SK-N-DZ (cell line): Measurements from ENCODE around the gene ZBTB12.
"Not testable (repeated sequence)": the region's sequence is repeated elsewhere in the genome, so short reads cannot be mapped to it uniquely, and the experiment has no call there.

Experiments used
- DNase-seq: peaks from one replicate; pipeline ENCODE4 v3.0.0-alpha.2; 2015; ENCODE audit warnings: low spot score

Gene ZBTB12

GRCh38 chr6:31874836-31875572 is 26.9 kb downstream of the ZBTB12 start:
- no peak for DNase-seq

GRCh38 chr6:31874084-31874670 is 27.7 kb downstream of the ZBTB12 start:
- no peak for DNase-seq

GRCh38 chr6:31871046-31871659 is 30.7 kb downstream of the ZBTB12 start:
- no peak for DNase-seq

- peak; percentile 35 for DNase-seq
These were observed 31.4 kb downstream of the ZBTB12 start for GRCh38 chr6:31870385-31870921.

- DNase-seq = no peak
These were observed 32.5 kb downstream of the ZBTB12 start for GRCh38 chr6:31869343-31869742.

- not testable (repeated sequence) for DNase-seq
These were observed 33.3 kb downstream of the ZBTB12 start for GRCh38 chr6:31868658-31868971.

GRCh38 chr6:31865205-31866118 is 36.4 kb downstream of the ZBTB12 start:
- DNase-seq = no peak

- no peak for DNase-seq
These were observed 37.1 kb downstream of the ZBTB12 start for GRCh38 chr6:31864818-31865204.

- not testable (repeated sequence) for DNase-seq
These were observed 37.7 kb downstream of the ZBTB12 start for GRCh38 chr6:31864123-31864562.

GRCh38 chr6:31862344-31863235 is 39.3 kb downstream of the ZBTB12 start, which contains the start of gene NEU1:
TSS of gene NEU1 (minus strand) at chr6:31862821. CDS start at chr6:31862776, 45 bp downstream.
- DNase-seq = peak; percentile 100

- DNase-seq = no peak
These were observed 40.0 kb downstream of the ZBTB12 start for GRCh38 chr6:31861919-31862343.

- DNase-seq = no peak
These were observed 40.7 kb downstream of the ZBTB12 start for GRCh38 chr6:31861150-31861549.

- DNase-seq = no peak
These were observed 41.5 kb downstream of the ZBTB12 start for GRCh38 chr6:31860349-31860748.

- no peak for DNase-seq
These were observed 42.0 kb downstream of the ZBTB12 start for GRCh38 chr6:31859923-31860322.

GRCh38 chr6:31858707-31859106 is 43.2 kb downstream of the ZBTB12 start:
- DNase-seq = no peak

GRCh38 chr6:31857774-31858173 is 44.1 kb downstream of the ZBTB12 start:
- not testable (repeated sequence) for DNase-seq

GRCh38 chr6:31851980-31852718 is 49.7 kb downstream of the ZBTB12 start:
- not testable (repeated sequence) for DNase-seq

GRCh38 chr6:31851485-31851832 is 50.4 kb downstream of the ZBTB12 start:
- DNase-seq = no peak

GRCh38 chr6:31850765-31851484 is 51.0 kb downstream of the ZBTB12 start:
- DNase-seq = no peak
